HS-5 (cell line): ENCODE results near the gene C12orf60.
A peak's percentile ranks its signal among the peaks of the same experiment; 100 is the strongest.
"Not testable (repeated sequence)": the region's sequence is repeated elsewhere in the genome, so short reads cannot be mapped to it uniquely, and the experiment has no call there.

Experiments
- DNase-seq: peaks from one replicate; pipeline ENCODE4 v3.0.0-alpha.2; 2012; ENCODE audit warnings: low read depth

The C12orf60 gene, protein sequence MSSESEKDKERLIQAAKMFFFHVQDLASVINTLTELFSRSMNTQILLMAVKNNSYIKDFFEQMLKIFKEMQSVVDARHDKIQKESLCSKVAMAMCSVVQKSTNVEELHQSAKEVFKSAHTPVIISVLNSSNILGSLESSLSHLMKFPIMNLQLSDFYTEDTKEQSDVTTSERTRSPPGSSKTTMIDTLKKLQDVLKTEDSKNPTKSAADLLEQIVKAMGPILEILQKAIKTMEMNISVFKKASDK

DNA sequence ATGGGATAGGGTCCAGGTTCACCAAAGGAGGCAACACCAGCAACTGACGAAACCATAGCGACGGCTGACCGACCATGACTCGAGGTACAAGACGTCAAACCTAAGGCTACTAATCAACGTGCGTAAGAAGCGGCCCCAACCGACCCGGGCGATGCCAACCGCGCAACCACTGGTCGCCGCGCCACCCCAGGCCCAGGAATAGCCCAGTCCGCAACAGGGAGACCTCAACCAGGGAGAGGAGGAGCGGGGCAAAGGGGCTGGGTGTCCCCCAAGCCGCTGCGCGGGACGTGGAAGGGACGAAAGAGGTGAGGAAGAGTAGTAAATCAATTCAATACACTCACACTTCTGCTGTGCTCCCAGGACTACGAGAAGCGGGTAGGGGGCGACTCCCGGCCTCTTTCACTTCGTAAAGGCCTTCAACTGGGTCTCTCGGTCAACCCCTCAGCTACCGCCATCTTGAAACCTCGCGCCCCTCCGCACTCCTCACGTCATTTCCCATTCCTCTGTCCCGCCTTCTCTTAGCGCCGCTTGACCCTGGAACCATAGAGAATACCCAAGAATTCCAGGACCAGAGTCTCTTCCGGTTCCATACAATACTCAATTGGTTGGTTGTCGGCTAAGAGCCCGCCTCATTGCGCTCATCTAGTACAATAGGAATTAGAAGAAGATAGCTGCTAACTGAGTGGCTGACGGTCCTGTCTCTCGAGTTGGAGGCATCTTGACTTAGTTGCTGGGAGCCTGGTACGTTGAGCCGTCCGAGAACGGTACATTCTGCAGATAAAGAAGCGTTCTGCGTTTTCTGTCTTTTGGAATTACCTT, at the start of gene C12orf60, which contains the start of gene WBP11:
TSS of gene C12orf60 (plus strand) at position 660 of the 819 bp plus-strand sequence. CDS start 19,266 bp downstream, outside the sequence.
TSS of gene WBP11 (minus strand) at position 468 of the 819 bp plus-strand sequence. CDS start 2,095 bp downstream, outside the sequence.
- peak; percentile 97 for DNase-seq

DNA sequence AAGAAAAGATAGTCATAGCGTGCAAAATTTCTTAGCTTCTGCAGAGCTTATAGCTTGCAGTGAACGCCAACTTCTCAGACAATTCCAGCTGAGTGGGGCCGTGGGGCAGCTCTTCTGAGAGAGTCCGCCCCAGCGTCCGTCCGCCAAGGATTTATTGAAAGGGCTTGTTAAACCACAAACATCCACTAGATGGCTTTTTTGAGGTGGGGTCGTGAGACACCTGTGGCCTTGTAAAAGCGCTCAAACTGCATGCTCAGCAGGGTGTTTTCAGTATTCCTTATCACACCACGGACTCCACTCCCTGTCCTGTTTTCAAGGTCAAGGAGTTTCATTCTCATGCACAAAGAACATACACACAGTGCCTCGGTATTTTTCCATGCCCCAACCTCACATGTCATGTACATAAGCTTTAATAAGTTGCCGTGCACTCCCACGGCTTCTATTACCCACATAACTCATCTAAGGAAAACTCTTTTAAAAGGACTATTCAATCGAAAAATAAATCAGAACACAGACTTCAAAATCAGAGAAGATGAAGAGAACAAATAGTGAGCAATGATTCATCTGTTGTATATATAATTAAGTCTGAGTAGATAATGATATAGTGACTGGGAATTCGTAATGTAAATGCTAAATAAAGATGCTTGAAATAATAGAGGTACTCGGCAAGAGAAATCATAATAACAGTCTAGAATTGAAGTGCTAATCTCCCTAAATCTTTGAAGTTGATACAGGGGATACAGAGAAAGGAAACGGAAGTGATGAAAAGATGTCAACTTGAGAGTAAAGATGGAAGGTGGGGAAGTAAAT, 46.9 kb upstream of the C12orf60 start:
- DNase-seq, result no peak

DNA sequence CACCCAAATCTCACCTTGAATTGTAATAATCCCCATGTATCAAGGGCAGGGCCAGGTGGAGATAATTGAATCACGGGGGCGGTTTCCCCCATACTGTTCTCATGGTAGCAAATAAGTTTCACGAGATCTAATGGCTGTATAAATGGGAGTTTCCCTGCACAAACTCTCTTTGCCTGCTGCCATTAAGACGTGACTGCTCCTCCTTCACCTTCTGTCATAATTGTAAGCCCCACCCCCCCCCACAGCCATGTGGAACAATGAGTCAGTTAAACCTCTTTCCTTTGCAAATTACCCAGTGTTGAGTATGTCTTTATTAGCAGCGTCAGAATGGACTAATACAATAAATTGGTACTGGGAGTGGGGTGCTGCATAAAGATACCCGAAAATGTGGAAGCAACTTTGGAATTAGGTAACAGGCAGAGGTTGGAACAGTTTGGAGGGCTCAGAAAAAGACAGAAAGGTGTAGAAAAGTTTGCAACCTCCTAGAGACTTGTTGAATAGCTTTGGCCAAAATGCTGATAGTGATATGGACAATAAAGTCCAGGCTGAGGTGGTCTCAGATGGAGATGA, 43.7 kb upstream of the C12orf60 start:
- not testable (repeated sequence) for DNase-seq

DNA sequence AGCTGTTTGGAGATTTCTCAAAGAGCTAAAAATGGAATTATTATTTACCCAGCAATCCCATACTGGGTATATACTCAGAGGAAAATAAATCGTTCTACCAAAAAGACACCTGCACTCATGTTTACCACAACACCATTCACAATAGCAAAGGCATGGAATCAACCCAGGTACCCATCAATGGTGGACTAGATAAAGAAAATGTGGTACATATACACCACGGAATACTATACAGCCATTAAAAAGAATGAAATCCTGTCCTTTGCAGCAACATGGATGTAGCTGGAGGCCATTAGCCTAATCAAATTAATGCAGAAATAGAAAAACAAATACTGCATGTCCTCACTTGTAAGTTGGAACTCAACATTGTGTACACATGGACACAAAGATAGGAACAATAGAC, 38.1 kb upstream of the C12orf60 start:
- DNase-seq, result no peak

DNA sequence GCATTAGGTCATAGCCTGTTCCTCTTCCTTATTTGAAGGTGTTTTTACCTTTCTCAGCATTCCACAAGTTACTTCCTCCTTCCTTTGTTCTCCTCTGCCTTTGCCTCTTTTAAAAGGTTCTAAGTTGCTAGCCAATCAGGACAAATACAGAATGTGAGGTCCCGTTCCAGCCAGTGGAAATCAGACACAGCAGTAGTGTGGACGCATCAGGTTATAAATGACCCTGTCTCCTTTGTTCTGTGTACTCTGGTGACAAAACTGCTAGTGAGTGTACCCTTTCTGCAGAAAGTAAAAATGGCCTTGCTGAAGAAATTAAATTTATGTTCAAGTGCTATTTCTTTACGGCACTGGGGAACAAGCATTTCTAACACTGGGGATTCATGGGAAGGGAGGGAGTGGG, 37.5 kb upstream of the C12orf60 start:
- DNase-seq, result not testable (repeated sequence)

DNA sequence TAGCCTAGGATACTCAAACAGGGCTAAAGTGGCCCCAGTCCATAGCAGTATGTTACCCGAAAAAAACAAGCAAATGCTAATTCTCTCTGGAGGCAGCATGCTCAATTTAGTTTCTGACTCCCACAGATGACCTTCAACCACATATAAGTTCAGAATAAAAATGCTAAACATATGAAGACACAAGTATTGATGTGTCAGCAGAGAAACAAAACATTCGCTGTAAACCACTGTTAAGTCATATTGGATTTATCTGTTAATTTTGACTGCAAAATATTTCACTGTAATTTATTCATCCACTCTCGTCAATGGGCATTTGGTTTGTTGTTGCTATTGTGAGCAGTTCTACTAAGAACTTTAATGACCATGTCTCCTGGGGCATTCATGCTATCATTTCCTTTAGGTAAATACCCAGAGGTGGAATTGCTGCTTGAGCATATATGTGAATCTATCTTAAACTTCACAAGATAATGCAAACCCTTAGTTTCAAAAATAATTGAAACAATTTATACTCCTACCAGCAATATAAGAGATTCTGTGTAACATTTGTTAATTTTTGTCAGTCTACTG, 36.7 kb upstream of the C12orf60 start:
- no peak for DNase-seq

DNA sequence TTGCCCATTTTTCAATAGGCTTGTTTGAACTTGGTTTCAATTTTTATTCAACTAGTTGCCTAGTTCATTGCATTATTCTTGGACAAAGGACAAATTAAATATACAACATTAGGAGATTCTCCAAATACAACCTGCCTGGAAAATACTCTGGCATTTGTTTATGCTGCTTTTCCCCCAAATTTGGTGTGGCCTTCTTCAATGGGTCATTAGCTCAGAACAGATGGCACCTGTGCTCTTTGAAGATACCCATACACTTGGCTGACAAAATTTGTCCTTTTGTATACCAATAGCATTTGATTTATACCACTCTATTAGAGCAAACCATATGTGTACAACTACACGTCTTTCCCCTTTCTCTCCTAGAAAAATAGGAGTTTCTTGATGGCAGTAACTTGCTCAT, 35.9 kb upstream of the C12orf60 start:
- DNase-seq, result no peak

DNA sequence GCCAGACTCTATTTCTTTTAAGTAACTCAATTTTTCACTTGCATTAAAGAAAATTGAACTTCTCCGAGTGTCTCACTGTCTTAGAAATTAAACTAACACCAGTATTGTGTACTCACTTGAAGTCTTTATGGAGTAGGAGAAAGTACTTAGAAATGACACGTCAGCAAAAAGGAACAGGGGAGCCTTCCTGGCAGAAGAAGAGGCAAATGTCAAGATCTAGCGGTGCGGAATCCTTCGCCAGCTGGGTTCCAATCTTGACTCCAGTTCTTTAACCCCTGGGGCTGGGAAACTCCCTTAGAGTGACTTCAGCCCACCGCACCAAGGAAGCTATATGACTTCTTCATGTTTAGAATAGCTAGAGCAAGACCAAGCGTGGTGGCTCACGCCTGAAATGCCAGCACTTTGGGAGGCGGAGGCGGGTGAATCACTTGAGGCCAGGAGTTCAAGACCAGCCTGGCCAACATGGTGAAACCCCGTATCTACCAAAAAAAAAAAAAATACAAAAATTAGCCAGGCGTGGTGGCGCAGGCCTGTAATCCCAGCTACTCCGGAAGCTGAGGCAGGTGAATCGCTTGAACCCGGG, 34.6 kb upstream of the C12orf60 start:
- no peak for DNase-seq

DNA sequence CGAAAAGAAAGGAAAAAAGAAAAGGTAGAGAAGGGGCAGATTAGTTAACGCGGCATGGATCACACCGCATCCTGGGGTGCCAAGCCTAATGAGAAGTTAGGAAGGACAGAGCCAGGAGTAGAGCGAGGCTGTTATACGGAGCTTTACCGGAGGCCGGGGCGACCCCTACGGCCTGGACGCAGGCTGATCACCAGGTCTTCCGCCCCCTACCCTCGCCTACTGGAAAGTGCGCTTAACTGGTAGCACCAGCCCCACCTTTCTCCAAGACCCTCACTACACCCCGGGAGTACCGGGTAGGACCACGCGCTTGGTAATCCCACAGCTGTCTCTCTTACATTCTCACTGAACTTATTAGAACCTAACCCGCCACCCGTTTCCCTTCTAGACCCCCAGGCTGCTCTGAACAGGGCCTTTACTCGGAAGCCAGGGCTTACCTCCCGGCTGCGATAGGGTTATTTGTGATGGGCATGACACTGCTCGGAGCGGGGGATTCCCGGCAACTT, 34.0 kb upstream of the C12orf60 start:
- DNase-seq, result no peak

DNA sequence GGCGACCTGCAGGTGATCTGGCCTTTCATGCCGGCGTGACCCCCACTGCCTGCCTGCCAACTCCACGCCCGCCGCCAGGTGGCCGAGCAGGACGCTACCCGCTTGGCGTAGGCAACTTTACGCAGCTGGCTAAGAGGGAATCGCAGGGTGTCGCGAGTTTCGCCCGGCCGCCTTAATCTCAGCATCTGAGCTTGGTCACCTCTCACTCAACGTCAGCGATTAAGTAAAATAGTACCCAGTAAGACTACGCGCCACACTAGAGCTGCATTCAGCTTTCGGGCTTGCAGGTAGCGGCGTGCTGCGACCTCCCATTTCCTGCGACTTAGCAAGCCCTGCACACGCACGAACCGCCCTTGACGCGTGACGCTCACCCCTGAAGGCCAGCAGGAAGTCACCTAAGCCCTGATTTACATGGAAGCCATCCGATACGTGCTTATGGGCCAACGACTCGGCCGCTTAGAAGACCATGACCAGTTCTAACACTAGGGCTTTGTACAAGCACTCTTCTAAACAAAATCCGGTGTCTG, 33.4 kb upstream of the C12orf60 start:
- DNase-seq, result peak; percentile 80

DNA sequence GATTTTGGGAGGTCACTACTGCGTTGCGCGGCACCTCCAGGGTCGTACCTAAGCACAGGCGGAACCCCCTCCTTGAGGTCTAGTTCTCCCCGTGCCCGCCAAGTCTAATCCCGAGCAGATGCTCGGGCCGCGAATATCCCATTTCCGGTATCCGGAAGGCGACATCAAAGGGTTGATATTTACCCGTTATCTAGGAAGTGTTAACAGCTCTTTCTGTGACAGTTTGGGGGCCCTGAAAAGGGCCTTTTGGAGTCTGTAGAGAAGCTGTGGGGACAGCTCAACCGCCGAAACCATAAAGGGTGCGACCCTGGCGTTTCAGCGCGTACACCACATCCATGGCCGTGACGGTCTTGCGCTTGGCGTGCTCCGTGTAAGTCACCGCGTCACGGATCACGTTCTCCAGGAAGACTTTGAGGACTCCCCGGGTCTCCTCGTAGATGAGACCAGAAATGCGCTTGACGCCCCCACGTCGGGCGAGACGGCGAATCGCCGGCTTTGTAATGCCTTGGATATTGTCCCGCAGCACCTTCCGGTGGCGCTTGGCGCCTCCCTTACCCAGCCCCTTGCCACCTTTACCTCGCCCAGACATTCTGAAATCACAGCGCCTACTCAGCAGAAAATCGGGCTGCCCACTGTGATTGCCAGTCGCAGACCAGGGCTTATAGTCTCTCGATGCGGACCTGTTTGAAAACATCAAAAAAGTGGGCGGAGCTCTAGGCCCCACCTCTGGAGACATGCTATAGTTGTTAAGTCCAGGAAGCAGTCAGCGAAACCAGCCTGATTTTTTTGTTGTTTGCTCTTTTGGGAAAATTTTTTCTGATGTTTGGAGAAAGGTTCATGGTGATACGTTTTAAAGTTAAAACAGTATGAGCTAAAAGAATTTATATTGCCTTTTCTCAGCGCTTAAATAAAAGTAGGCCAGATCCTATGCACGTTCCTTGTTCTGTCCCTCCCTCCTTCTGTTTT, 32.7 kb upstream of the C12orf60 start:
- peak; percentile 93 for DNase-seq

DNA sequence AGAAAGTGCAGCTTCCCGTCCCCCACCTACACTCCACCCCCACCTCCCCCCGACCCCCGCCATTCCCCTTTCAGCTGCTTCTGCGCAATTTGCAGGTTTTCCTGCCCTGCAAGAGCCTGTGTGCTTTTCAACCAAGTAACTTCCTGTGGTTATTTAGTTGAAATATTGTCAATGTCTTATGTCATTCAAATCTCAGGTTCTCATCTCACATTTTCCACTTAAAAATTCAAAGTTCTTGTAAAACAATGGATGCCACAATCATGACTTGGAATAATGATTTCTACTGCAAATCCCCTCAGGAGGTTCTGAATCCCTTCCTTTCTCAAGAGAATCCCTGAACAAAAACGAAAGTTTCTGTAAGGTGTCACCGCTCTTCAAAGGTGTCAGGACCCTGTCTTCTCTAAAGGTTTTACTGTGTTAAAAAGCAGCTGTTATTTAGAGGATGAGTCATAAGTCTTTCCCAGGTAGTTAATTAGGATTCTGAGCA, 31.8 kb upstream of the C12orf60 start:
- no peak for DNase-seq

DNA sequence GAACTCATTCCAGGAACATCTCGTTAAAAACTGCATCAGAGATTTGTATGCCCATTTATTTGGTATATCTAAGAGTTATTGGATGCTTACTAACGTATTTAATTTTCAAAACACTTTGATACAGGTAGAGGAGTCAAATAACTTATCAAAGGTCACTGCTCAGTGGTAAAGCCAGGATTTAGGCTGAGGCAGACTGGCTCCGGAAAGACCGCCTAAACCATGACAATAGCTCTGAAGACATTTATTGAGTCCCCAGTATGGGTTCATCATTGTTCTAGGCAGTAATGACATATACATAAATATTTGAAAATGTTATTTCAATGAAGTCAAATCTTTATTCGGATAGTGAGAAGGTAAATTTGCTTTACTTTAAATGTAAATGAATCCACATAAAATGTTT, 30.5 kb upstream of the C12orf60 start:
- DNase-seq, result no peak

DNA sequence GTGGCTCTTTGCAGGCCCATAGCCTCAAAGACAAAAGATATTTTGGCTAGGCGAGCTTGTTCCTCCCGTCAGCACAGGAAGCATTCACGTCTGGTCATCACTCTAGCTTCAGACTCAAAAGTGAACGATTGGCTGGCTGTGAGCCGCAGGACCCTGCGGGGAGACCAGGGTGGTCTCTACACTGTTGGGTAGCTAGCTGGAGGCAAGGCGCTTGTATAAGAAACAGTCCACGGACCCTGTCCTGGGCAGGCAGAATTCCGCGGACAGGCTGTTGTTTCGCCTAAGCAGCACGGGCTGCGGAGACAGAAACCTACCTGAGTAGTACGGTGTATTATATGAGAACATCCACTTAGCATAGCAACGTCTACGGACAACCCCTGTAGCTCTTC, 29.8 kb upstream of the C12orf60 start:
- DNase-seq, result no peak

DNA sequence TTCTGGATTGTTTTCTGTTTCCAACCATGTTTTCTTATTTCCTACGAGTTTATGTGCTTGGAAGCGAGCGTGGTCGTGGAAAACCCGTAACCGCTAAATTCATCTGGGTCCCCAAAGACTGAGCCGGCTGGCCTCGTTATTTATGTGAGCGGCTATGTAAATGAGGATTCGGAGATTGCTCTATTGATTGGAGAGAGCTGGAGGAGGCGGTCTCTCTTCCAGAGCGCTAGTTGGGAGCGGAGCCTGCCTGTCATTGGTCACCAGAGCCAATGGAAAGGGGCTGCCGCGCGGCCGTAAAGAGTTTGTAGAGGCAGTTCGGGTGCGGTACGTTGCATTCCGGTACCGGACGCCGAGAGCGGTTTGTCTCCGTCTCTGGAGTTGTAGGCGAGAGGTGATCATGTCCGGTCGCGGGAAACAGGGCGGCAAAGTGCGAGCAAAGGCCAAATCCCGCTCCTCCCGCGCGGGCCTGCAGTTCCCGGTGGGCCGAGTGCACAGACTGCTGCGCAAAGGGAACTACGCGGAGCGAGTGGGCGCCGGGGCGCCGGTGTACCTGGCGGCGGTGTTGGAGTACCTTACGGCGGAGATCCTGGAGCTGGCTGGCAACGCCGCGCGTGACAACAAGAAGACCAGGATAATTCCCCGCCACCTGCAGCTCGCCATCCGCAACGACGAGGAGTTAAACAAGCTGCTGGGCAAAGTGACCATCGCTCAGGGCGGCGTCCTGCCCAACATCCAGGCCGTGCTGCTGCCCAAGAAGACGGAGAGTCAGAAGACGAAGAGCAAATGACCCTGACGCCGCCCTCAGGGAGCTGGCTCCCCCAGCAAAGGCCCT, 29.2 kb upstream of the C12orf60 start:
- peak; percentile 76 for DNase-seq

DNA sequence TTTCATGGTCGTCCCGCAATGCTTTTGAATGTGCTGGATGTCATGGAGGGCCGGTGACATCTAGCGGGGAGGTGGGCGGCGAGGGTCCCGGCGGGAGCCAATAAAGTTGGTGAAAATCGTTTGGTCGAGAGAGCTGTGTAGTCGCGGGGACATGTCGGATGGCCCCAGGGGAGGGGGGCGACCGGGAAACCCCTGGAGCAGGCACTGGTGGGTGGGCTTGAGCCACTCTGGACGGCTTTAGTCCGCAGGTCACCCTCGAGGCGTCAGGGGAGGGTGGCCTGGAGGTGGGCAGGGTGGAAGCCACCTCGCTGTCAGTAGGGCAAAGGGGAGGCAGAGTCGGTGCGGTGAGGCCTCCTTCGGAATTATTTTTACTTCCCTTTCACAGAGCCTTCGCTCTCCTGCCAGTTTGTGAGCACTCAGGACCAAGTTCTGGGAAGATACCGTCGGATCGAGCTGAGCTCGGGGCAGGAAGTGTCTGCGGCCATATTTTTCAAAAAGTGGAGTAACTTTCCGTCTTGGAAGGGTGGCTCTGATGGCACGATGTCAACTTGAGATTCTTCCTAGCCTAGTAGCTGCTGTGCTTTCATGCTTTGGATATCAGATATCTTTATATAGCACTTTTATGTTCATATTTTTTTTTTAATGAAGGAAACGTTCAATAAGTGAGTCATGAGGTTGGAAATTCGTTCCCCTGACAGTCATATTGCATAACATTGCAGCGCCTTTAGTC, 28.4 kb upstream of the C12orf60 start:
- DNase-seq, result peak; percentile 69

DNA sequence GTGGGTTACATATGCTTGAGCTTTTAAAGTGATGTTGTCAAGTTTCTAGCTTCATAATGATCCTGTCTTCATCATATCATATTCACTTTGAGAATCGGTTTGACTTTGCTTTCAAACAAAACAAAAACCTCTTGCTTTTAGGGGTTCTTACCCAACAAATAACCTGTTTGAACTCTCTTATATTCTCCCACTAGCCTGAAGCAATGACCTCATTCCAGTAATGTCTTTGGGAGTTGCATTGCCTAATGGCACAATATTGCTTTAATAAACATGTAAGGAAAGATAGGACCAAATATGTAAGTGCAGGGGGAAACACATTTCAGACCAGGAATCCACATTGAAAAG, 27.9 kb upstream of the C12orf60 start:
- no peak for DNase-seq
